Mesothelial cell of epicardium (in vitro differentiated cells): Measurements from ENCODE around the gene SLC2A4. TPM values are rescaled to one million over a fixed set of nuclear protein-coding genes. Genes with fewer than 3 reads are reported as not detected.
"Not testable (repeated sequence)": the region's sequence is repeated elsewhere in the genome, so short reads cannot be mapped to it uniquely, and the experiment has no call there.

Experiments used
- DNase-seq, 2 experiments: peaks; one replicate each; pipeline ENCODE4 v3.0.0; 2021; ENCODE audit warnings: low spot score in 2 of 2; ENCODE audit not compliant: unreplicated experiment in 2 of 2
- H3K27ac Mint-ChIP-seq: 2 replicates; pipeline ENCODE4 v1.8.0; 2021; ENCODE audit warnings: mixed read lengths
- H3K27me3 Mint-ChIP-seq: 2 replicates; pipeline ENCODE4 v1.8.0; 2021; ENCODE audit warnings: low read depth, mixed read lengths
- H3K36me3 Mint-ChIP-seq: 2 replicates; pipeline ENCODE4 v1.8.0; 2021; ENCODE audit warnings: mixed read lengths
- H3K4me1 Mint-ChIP-seq: 2 replicates; pipeline ENCODE4 v1.8.0; 2021; ENCODE audit warnings: mixed read lengths
- H3K4me3 Mint-ChIP-seq: 2 replicates; pipeline ENCODE4 v1.8.0; 2021; ENCODE audit warnings: mild to moderate bottlenecking, moderate library complexity, mixed read lengths
- H3K9me3 Mint-ChIP-seq: 2 replicates; pipeline ENCODE4 v1.8.0; 2021; ENCODE audit warnings: mixed read lengths
- CTCF ChIP-seq: fragments of 200-600 bp; sonication (generic); IDR thresholded peaks from one replicate; pipeline ENCODE4 v1.5.0; 2021; ENCODE audit warnings: antibody characterized with exemption; ENCODE audit not compliant: unreplicated experiment
- total RNA-seq: library from RNA; stranded (reverse); gene quantifications from 3 replicates; pipeline ENCODE4 v1.2.1, GENCODE V29; 2021

Gene SLC2A4
- total RNA-seq, 1 donor from 2014 or later, result 1.6 TPM

- H3K27ac Mint-ChIP-seq, result no peak overlapping the region
- no peak overlapping the region for H3K4me3 Mint-ChIP-seq
- no peaks in the 10 kb centered on the region for H3K27me3 Mint-ChIP-seq
- no peaks in the 10 kb centered on the region for H3K9me3 Mint-ChIP-seq
- TF ChIP-seq CTCF, result no peak
- peaks cover 16% of the 10 kb centered on the region for H3K4me1 Mint-ChIP-seq
- H3K36me3 Mint-ChIP-seq, result no peaks in the 10 kb centered on the region
- no peak for DNase-seq
Measured at GRCh38 chr17:7334938-7335538, 53.5 kb downstream of the SLC2A4 start.

- not testable (repeated sequence) for DNase-seq, H3K4me3 Mint-ChIP-seq, H3K9me3 Mint-ChIP-seq, H3K27me3 Mint-ChIP-seq, H3K36me3 Mint-ChIP-seq, H3K27ac Mint-ChIP-seq
- peaks cover 12% of the 10 kb centered on the region for H3K4me1 Mint-ChIP-seq
Measured at GRCh38 chr17:7335765-7336164, 54.2 kb downstream of the SLC2A4 start.

GRCh38 chr17:7336240-7337175 lies 55.0 kb downstream of the SLC2A4 start, which contains the start of gene ACAP1:
Gene ACAP1, plus strand, starts transcription at chr17:7336529. Its CDS starts 206 bp downstream, at chr17:7336735.
- no peaks in the 10 kb centered on the region for H3K36me3 Mint-ChIP-seq
- no peak within 1 kb of the TSS for H3K4me3 Mint-ChIP-seq
- no peak within 1 kb of the TSS for H3K27ac Mint-ChIP-seq
- no peak for TF ChIP-seq CTCF
- no peak for DNase-seq
- no peaks in the 10 kb centered on the region for H3K9me3 Mint-ChIP-seq
- peaks cover 3% of the 10 kb centered on the region for H3K27me3 Mint-ChIP-seq
- peaks cover 11% of the 10 kb centered on the region for H3K4me1 Mint-ChIP-seq

GRCh38 chr17:7337600-7337999 lies 56.1 kb downstream of the SLC2A4 start:
- not testable (repeated sequence) for H3K4me1 Mint-ChIP-seq, H3K9me3 Mint-ChIP-seq, H3K4me3 Mint-ChIP-seq, H3K36me3 Mint-ChIP-seq, DNase-seq, H3K27ac Mint-ChIP-seq, H3K27me3 Mint-ChIP-seq

Other genes with a start within 250 kb of the SLC2A4 start
- gene SLC16A13, start 245.7 kb upstream of the SLC2A4 start, total RNA-seq, result 10.4 to 10.7 TPM (median 10.7 TPM) in 3 replicates
- gene SLC16A11, start 237.6 kb upstream of the SLC2A4 start, total RNA-seq, result 4.1 to 5.1 TPM (median 4.2 TPM) in 3 replicates
- not detected in 3 replicates for gene CLEC10A, start 201.5 kb upstream of the SLC2A4 start, total RNA-seq
- gene ASGR2, start 166.9 kb upstream of the SLC2A4 start, total RNA-seq, result not detected in 3 replicates
- gene ASGR1, start 102.3 kb upstream of the SLC2A4 start, total RNA-seq, result 15.9 to 19.7 TPM (median 16.5 TPM) in 3 replicates
- 59.9 to 62.4 TPM (median 60.2 TPM) in 3 replicates for gene DLG4, start 61.9 kb upstream of the SLC2A4 start, total RNA-seq
- 385 to 424 TPM (median 410 TPM) in 3 replicates for gene ACADVL, start 61.8 kb upstream of the SLC2A4 start, total RNA-seq
- 87.3 to 96.1 TPM (median 94.0 TPM) in 3 replicates for gene DVL2, start 47.2 kb upstream of the SLC2A4 start, total RNA-seq
- gene PHF23, start 42.3 kb upstream of the SLC2A4 start, total RNA-seq, result 55.4 to 57.1 TPM (median 55.6 TPM) in 3 replicates
- gene GABARAP, start 39.3 kb upstream of the SLC2A4 start, total RNA-seq, result 424 to 451 TPM (median 429 TPM) in 3 replicates
- gene CTDNEP1, start 30.0 kb upstream of the SLC2A4 start, total RNA-seq, result 122 to 132 TPM (median 130 TPM) in 3 replicates
- gene ELP5, start 29.5 kb upstream of the SLC2A4 start, total RNA-seq, result 37.9 to 42.8 TPM (median 42.1 TPM) in 3 replicates
- 79.2 to 86.1 TPM (median 79.9 TPM) in 3 replicates for gene CLDN7, start 19.2 kb upstream of the SLC2A4 start, total RNA-seq
- gene YBX2, start 12.9 kb downstream of the SLC2A4 start, total RNA-seq, result 1.9 to 3.3 TPM (median 2.2 TPM) in 3 replicates
- 265 to 278 TPM (median 273 TPM) in 3 replicates for gene EIF5A, start 25.9 kb downstream of the SLC2A4 start, total RNA-seq
- 42.1 to 52.4 TPM (median 46.2 TPM) in 3 replicates for gene GPS2, start 33.6 kb downstream of the SLC2A4 start, total RNA-seq
- gene NEURL4, start 47.6 kb downstream of the SLC2A4 start, total RNA-seq, result 52.8 to 56.7 TPM (median 55.1 TPM) in 3 replicates
- 8.9 to 10.9 TPM (median 9.1 TPM) in 3 replicates for gene ACAP1, start 54.8 kb downstream of the SLC2A4 start, total RNA-seq
- 17.3 to 18.8 TPM (median 17.7 TPM) in 3 replicates for gene KCTD11, start 70.4 kb downstream of the SLC2A4 start, total RNA-seq
- gene TMEM95, start 73.4 kb downstream of the SLC2A4 start, total RNA-seq, result 0.18 to 0.42 TPM in 2 of 3 replicates, not detected in the other
- gene TNK1, start 99.4 kb downstream of the SLC2A4 start, total RNA-seq, result 8.2 to 9.9 TPM (median 9.0 TPM) in 3 replicates
- 67.4 to 69.3 TPM (median 68.4 TPM) in 3 replicates for gene PLSCR3, start 112.8 kb downstream of the SLC2A4 start, total RNA-seq
- gene TMEM256, start 122.4 kb downstream of the SLC2A4 start, total RNA-seq, result 65.7 to 78.3 TPM (median 69.4 TPM) in 3 replicates
- 88.0 to 97.5 TPM (median 90.8 TPM) in 3 replicates for gene NLGN2, start 126.1 kb downstream of the SLC2A4 start, total RNA-seq
- 0.38 TPM in 1 of 3 replicates, not detected in the others for gene SPEM1, start 138.6 kb downstream of the SLC2A4 start, total RNA-seq
- not detected in 3 replicates for gene SPEM2, start 143.9 kb downstream of the SLC2A4 start, total RNA-seq
- gene SPEM3, start 147.1 kb downstream of the SLC2A4 start, total RNA-seq, result not detected in 3 replicates
- 9.7 to 10.2 TPM (median 10.2 TPM) in 3 replicates for gene TMEM102, start 153.7 kb downstream of the SLC2A4 start, total RNA-seq
- 24.8 to 26.8 TPM (median 26.5 TPM) in 3 replicates for gene FGF11, start 157.8 kb downstream of the SLC2A4 start, total RNA-seq
- 15.9 to 17.7 TPM (median 16.0 TPM) in 3 replicates for gene CHRNB1, start 163.3 kb downstream of the SLC2A4 start, total RNA-seq
- 36.4 to 40.1 TPM (median 39.7 TPM) in 3 replicates for gene ZBTB4, start 197.9 kb downstream of the SLC2A4 start, total RNA-seq
- not detected in 3 replicates for gene SLC35G6, start 199.7 kb downstream of the SLC2A4 start, total RNA-seq
- gene POLR2A, start 202.6 kb downstream of the SLC2A4 start, total RNA-seq, result 195 to 208 TPM (median 204 TPM) in 3 replicates